H1 (cell line): ENCODE measurements around the gene ZBTB8B. TPM values are rescaled to one million over a fixed set of nuclear protein-coding genes. Genes with fewer than 3 reads are reported as not detected.
A peak's percentile ranks its signal among the peaks of the same experiment; 100 is the strongest.
"Not testable (repeated sequence)": the region's sequence is repeated elsewhere in the genome, so short reads cannot be mapped to it uniquely, and the experiment has no call there.

ENCODE experiments used
- CTCF ChIA-PET: fragments of 300-600 bp; sonication (Branson Sonifier 250); formaldehyde crosslinking; loops from one replicate; lab custom pipeline; 2021; ENCODE audit not compliant: partially characterized antibody; lab: Charles Lee
- POLR2A ChIA-PET: fragments of 300-600 bp; sonication (Branson Sonifier 250); formaldehyde crosslinking; loops from one replicate; lab custom pipeline; 2021; ENCODE audit warnings: inconsistent platforms; ENCODE audit not compliant: partially characterized antibody; lab: Charles Lee
- DNase-seq, 2 experiments: peaks; one replicate each; pipeline versions ENCODE4 v3.0.0 to v3.0.0-alpha.2; 2010 to 2022; ENCODE audit warnings: low spot score in 2 of 2, low read depth in 1 of 2, mixed read lengths in 1 of 2
- FAIRE-seq: peaks from 2 replicates; lab custom pipeline; 2011; peaks lifted over from hg19 to GRCh38; lab: Jason Lieb, UNC
- H2AFZ ChIP-seq: 2 replicates; pipeline ENCODE4 v1.8.1; 2012; ENCODE audit warnings: low read length, inconsistent platforms
- H2AK5ac ChIP-seq: 2 replicates; pipeline ENCODE4 v1.6.1; 2013; ENCODE audit warnings: low read depth, low read length
- H2BK120ac ChIP-seq: replicated peaks from 2 replicates; pipeline ENCODE3; 2013; ENCODE audit warnings: low read depth, low read length, inconsistent platforms
- H2BK12ac ChIP-seq: 2 replicates; pipeline ENCODE4 v1.6.1; 2013; ENCODE audit warnings: low read depth, low read length
- H2BK15ac ChIP-seq: 2 replicates; pipeline ENCODE4 v1.6.1; 2013; ENCODE audit warnings: low read length
- H2BK20ac ChIP-seq: 2 replicates; pipeline ENCODE4 v1.6.1; 2013; ENCODE audit warnings: low read length
- H2BK5ac ChIP-seq: 2 replicates; pipeline ENCODE4 v1.6.1; 2013; ENCODE audit warnings: low read depth, low read length
- H3K14ac ChIP-seq: 2 replicates; pipeline ENCODE4 v1.6.1; 2013; ENCODE audit warnings: inconsistent platforms; ENCODE audit not compliant: insufficient read length
- H3K18ac ChIP-seq: 2 replicates; pipeline ENCODE4 v1.6.1; 2013; ENCODE audit warnings: low read length; ENCODE audit errors: extremely low read depth
- H3K23ac ChIP-seq: 2 replicates; pipeline ENCODE4 v1.6.1; 2013; ENCODE audit warnings: inconsistent platforms; ENCODE audit not compliant: insufficient read length
- H3K23me2 ChIP-seq: 2 replicates; pipeline ENCODE4 v1.6.1; 2013; ENCODE audit warnings: low read depth, low read length
- H3K27ac ChIP-seq: 2 replicates; pipeline ENCODE4 v1.6.1; 2011; ENCODE audit warnings: low read depth, low read length, inconsistent platforms
- H3K27me3 ChIP-seq, 4 experiments: replicated peaks in 1 of 4; 1 replicate in 1 of 4; 2 replicates in 3 of 4; pipeline versions ENCODE4 v1.6.1 to v1.8.1; 2011 to 2013; ENCODE audit warnings: low read length in 3 of 4, mild to moderate bottlenecking in 3 of 4, inconsistent platforms in 2 of 4, mixed read lengths in 2 of 4, moderate library complexity in 1 of 4; ENCODE audit not compliant: control insufficient read depth in 3 of 4, insufficient read depth in 3 of 4; ENCODE audit errors: extremely low read depth in 1 of 4
- H3K36me3 ChIP-seq, 4 experiments: 2 replicates each; pipeline versions ENCODE4 v1.6.1 to v1.8.1; 2011 to 2013; ENCODE audit warnings: mild to moderate bottlenecking in 4 of 4, low read length in 3 of 4, moderate library complexity in 2 of 4, control low read depth in 1 of 4, inconsistent platforms in 1 of 4; ENCODE audit not compliant: insufficient read depth in 4 of 4, control insufficient read depth in 2 of 4
- H3K4ac ChIP-seq: replicated peaks from 2 replicates; pipeline ENCODE3; 2013; ENCODE audit warnings: low read length, low read depth, mixed read lengths, inconsistent platforms; ENCODE audit not compliant: insufficient read length
- H3K4me1 ChIP-seq, 4 experiments: replicated peaks in 1 of 4; 1 replicate in 1 of 4; 2 replicates in 3 of 4; pipeline versions ENCODE4 v1.6.1 to v1.8.1; 2011 to 2013; ENCODE audit warnings: low read length in 3 of 4, inconsistent platforms in 2 of 4, mixed read lengths in 1 of 4; ENCODE audit not compliant: insufficient read depth in 4 of 4, control insufficient read depth in 3 of 4
- H3K4me2 ChIP-seq, 2 experiments: 2 replicates each; pipeline versions ENCODE4 v1.6.1 to v1.8.1; 2011 to 2013; ENCODE audit warnings: low read depth in 2 of 2, low read length in 2 of 2, control low read depth in 1 of 2, inconsistent platforms in 1 of 2, mild to moderate bottlenecking in 1 of 2; ENCODE audit not compliant: insufficient read depth in 1 of 2
- H3K4me3 ChIP-seq, 4 experiments: fragments of 200-600, 300-600 bp in 1 of 4; sonication (generic), shearing (Covaris generic), sonication (Bioruptor Twin) in 1 of 4; 2 replicates each; pipeline versions ENCODE4 v1.5.1 to v1.8.1; 2011 to 2016; ENCODE audit warnings: low read length in 4 of 4, low read depth in 3 of 4, control low read depth in 2 of 4, inconsistent platforms in 2 of 4, mild to moderate bottlenecking in 2 of 4, mixed read lengths in 1 of 4, moderate library complexity in 1 of 4; ENCODE audit not compliant: insufficient read depth in 2 of 4; ENCODE audit errors: extremely low read depth in 1 of 4
- H3K56ac ChIP-seq: replicated peaks from 2 replicates; pipeline ENCODE3; 2013; ENCODE audit warnings: low read depth, mild to moderate bottlenecking, mixed read lengths, low read length, inconsistent platforms; ENCODE audit not compliant: insufficient read length
- H3K79me1 ChIP-seq: 2 replicates; pipeline ENCODE4 v1.6.1; 2013; ENCODE audit warnings: low read depth, low read length, control low read depth
- H3K79me2 ChIP-seq, 2 experiments: 2 replicates each; pipeline versions ENCODE4 v1.6.1 to v1.8.1; 2012 to 2013; ENCODE audit warnings: low read length in 2 of 2, mild to moderate bottlenecking in 2 of 2, inconsistent platforms in 1 of 2; ENCODE audit not compliant: insufficient read depth in 2 of 2, control insufficient read depth in 1 of 2
- H3K9ac ChIP-seq, 4 experiments: replicated peaks in 1 of 4; 1 replicate in 1 of 4; 2 replicates in 3 of 4; pipeline versions ENCODE4 v1.6.1 to v1.8.1; 2011 to 2013; ENCODE audit warnings: low read depth in 3 of 4, low read length in 3 of 4, control low read depth in 2 of 4, mild to moderate bottlenecking in 2 of 4, moderate library complexity in 2 of 4, inconsistent platforms in 1 of 4; ENCODE audit errors: extremely low read depth in 1 of 4
- H3K9me3 ChIP-seq, 2 experiments: 2 replicates each; pipeline versions ENCODE4 v1.6.1 to v1.8.1; 2012 to 2013; ENCODE audit warnings: mild to moderate bottlenecking in 2 of 2, moderate library complexity in 2 of 2, control low read depth in 1 of 2, inconsistent platforms in 1 of 2, low read depth in 1 of 2, low read length in 1 of 2, mixed read lengths in 1 of 2; ENCODE audit not compliant: insufficient read depth in 2 of 2
- H4K20me1 ChIP-seq, 2 experiments: replicated peaks in 1 of 2; 2 replicates each; pipeline versions ENCODE3 to v1.8.1; 2011 to 2013; ENCODE audit warnings: inconsistent platforms in 2 of 2, low read length in 2 of 2, mild to moderate bottlenecking in 1 of 2; ENCODE audit not compliant: insufficient read depth in 2 of 2, control insufficient read depth in 1 of 2
- H4K5ac ChIP-seq: 2 replicates; pipeline ENCODE4 v1.6.1; 2013; ENCODE audit warnings: low read length, low read depth, mixed read lengths, inconsistent platforms; ENCODE audit not compliant: insufficient read length
- H4K8ac ChIP-seq: 2 replicates; pipeline ENCODE4 v1.8.0; 2013; ENCODE audit warnings: mild to moderate bottlenecking, moderate library complexity, low read length, inconsistent platforms; ENCODE audit not compliant: insufficient read depth; ENCODE audit errors: extremely low read depth
- H4K91ac ChIP-seq: replicated peaks from 2 replicates; pipeline ENCODE3; 2013; ENCODE audit warnings: low read length, mixed read lengths, inconsistent platforms; ENCODE audit not compliant: insufficient read length
- CTCF ChIP-seq, 3 experiments: IDR thresholded peaks; 1 replicate in 2 of 3; 2 replicates in 1 of 3; pipeline versions ENCODE4 v1.5.1 to v1.6.1; 2011; ENCODE audit warnings: low read length in 3 of 3, mild to moderate bottlenecking in 3 of 3, inconsistent platforms in 2 of 3, low read depth in 1 of 3, moderate library complexity in 1 of 3; ENCODE audit not compliant: insufficient read depth in 1 of 3; ENCODE audit errors: control extremely low read depth in 1 of 3
- RAD21 ChIP-seq, 2 experiments: IDR thresholded peaks in 1 of 2; conservative IDR thresholded peaks in 1 of 2; 2 replicates each; pipeline ENCODE4 v1.6.1; 2011; ENCODE audit warnings: low read depth in 2 of 2, low read length in 2 of 2, improper control_type of control experiment in 1 of 2, inconsistent platforms in 1 of 2, mild to moderate bottlenecking in 1 of 2, moderate library complexity in 1 of 2
- SP1 ChIP-seq: IDR thresholded peaks from 2 replicates; pipeline ENCODE4 v1.6.1; 2011; ENCODE audit warnings: low read depth, low read length
- whole genome bisulfite sequencing, 2 experiments: shearing (Covaris generic) in 1 of 2; methylation state at CpG; one replicate each; pipeline versions ENCODE4 v1.1.6 to v1.1.7; 2013 to 2015; ENCODE audit warnings: low lambda C conversion rate in 2 of 2, mixed read lengths in 2 of 2, inconsistent platforms in 1 of 2, low coverage in 1 of 2, missing lambda C conversion rate in 1 of 2; ENCODE audit not compliant: insufficient replicate concordance in 2 of 2, insufficient coverage in 1 of 2, insufficient read length in 1 of 2; ENCODE audit errors: extremely low coverage in 1 of 2, missing lambda C conversion rate in 1 of 2; 5-methylcytosine and 5-hydroxymethylcytosine counted together
- polyA plus RNA-seq, 7 experiments: library from polyadenylated mRNA; depleted of rRNA in 3 of 7; stranded (reverse) in 5 of 7; unstranded in 2 of 7; fragments of >200 nt in 5 of 7; fragments of 200-250 nt in 2 of 7; gene quantifications; 1 replicate in 5 of 7; 2 replicates in 1 of 7; 4 replicates in 1 of 7; pipeline versions ENCODE4 v1.2.1 to v1.2.3, GENCODE V29; 2011 to 2013; ENCODE audit warnings: missing spikeins in 2 of 7, mixed read lengths in 2 of 7
- total RNA-seq: library from RNA; stranded (reverse); fragmentation: NEBNext Ultra II Directional; extraction: Animal tissue kit (Norgen Biotek cat#: 25700); gene quantifications from 2 replicates; pipeline ENCODE4 v1.2.1, GENCODE V29; 2021

ZBTB8B gene
- total and polyA plus RNA-seq, 2 of the 8 experiments (the other 6 are each of a cell fraction or from before 2014, with no cell fraction given) = 1.3 to 3.7 TPM

- TF ChIP-seq SP1 (0 out of 2 replicates have a peak, but pooled peaks have one; percentile 22), RAD21 (IDR thresholded peaks at IDR 0.05 in 1 of 2, conservative IDR thresholded peaks at IDR 0.05 in 1 of 2; ENCODE audit: low read depth in 2 of 2, low read length in 2 of 2) (peak; percentile 75 to 78), CTCF (IDR thresholded peaks at IDR 0.05; ENCODE audit: control extremely low read depth in 1 of 3, insufficient read depth in 1 of 3, low read depth in 1 of 3, low read length in 3 of 3) (peak; percentile 76 to 83 (median 81))
- not testable (repeated sequence) for H3K27ac ChIP-seq, H2BK20ac ChIP-seq, H3K18ac ChIP-seq, H4K8ac ChIP-seq, H4K20me1 ChIP-seq, H4K5ac ChIP-seq, H3K79me1 ChIP-seq, H3K27me3 ChIP-seq, H3K36me3 ChIP-seq, H2BK120ac ChIP-seq, H3K23me2 ChIP-seq, H3K56ac ChIP-seq, H2BK12ac ChIP-seq, H3K9ac ChIP-seq, H3K4ac ChIP-seq, H2AK5ac ChIP-seq, H4K91ac ChIP-seq, H2BK5ac ChIP-seq, H3K14ac ChIP-seq, H3K23ac ChIP-seq, H2BK15ac ChIP-seq, H3K79me2 ChIP-seq, H2AFZ ChIP-seq
- FAIRE-seq = peak; percentile 66
- peak; percentile 34 to 85 for DNase-seq
- CTCF ChIA-PET = interaction anchor here (0.6 to 2.5 kb wide), 20 partner anchors 9 to 271 kb away, joined by 3 to 11 read pairs (median 4); partner anchors contain the start of gene ZBTB8B
- Histone ChIP-seq H3K4me3 (peak overlapping the region in 3 of 4 experiments; percentile 17 to 51 (median 19); a peak in 3 of 8 replicates), H3K4me1 (peaks cover 0 to 10% (median 4%) of the 10 kb centered on the region in 4 experiments; a peak in 4 of 7 replicates), H3K4me2 (peak overlapping the region; percentile 24 to 52; a peak in 3 of 4 replicates), H3K9me3 (peaks cover 19 to 27% of the 10 kb centered on the region in 2 experiments)
- POLR2A ChIA-PET = interaction anchor here (0.7 to 1.9 kb wide), 5 partner anchors 16 to 203 kb away, joined by 3 to 5 read pairs (median 3); partner anchors contain the start of genes BSDC1 and RBBP4
- WGBS, 2 experiments = 37% methylated on average over 12 of the region's 12 CpGs; no CpG with 5 or more reads in 1 of the 2 experiments
Observed at GRCh38 chr1:32448186-32448772, 16.6 kb upstream of the ZBTB8B start.
